H1 (cell line): ENCODE data around the gene HECTD4. TPM values are rescaled to one million over a fixed set of nuclear protein-coding genes. Genes with fewer than 3 reads are reported as not detected.

ENCODE experiments used
- ASH2L ChIP-seq: fragments of 200-600, 300-600 bp; sonication (generic); IDR thresholded peaks from one replicate; pipeline ENCODE4 v1.7.1; 2017; ENCODE audit warnings: low read length
- ATF3 ChIP-seq: IDR thresholded peaks from 2 replicates; pipeline ENCODE4 v1.6.1; 2011; ENCODE audit warnings: low read depth, mild to moderate bottlenecking, low read length; ENCODE audit not compliant: insufficient read depth
- CHD2 ChIP-seq: IDR thresholded peaks from 2 replicates; pipeline ENCODE4 v1.6.1; 2012; ENCODE audit warnings: low read length, improper control_type of control experiment
- CHD7 ChIP-seq: fragments of 300-600 bp; sonication (generic); IDR thresholded peaks from 2 replicates; pipeline ENCODE4 v1.7.1; 2012; ENCODE audit warnings: low read length, moderate library complexity, mild to moderate bottlenecking, inconsistent platforms; ENCODE audit not compliant: insufficient replicate concordance
- GTF2F1 ChIP-seq: IDR thresholded peaks from 2 replicates; pipeline ENCODE4 v1.6.1; 2012; ENCODE audit warnings: low read depth, low read length, improper control_type of control experiment, borderline replicate concordance
- NANOG ChIP-seq: IDR thresholded peaks from 2 replicates; pipeline ENCODE4 v1.6.1; 2011; ENCODE audit warnings: low read length, low read depth, mild to moderate bottlenecking, inconsistent platforms; ENCODE audit not compliant: insufficient read depth, poor library complexity, severe bottlenecking
- NRF1 ChIP-seq: IDR thresholded peaks from 2 replicates; pipeline ENCODE4 v1.6.1; 2011; ENCODE audit warnings: mild to moderate bottlenecking, low read depth, low read length, improper control_type of control experiment
- POU5F1 ChIP-seq: IDR thresholded peaks from 2 replicates; pipeline ENCODE4 v1.6.1; 2011; ENCODE audit warnings: low read depth, mild to moderate bottlenecking, low read length, moderate library complexity
- RFX5 ChIP-seq: IDR thresholded peaks from 2 replicates; pipeline ENCODE4 v1.6.1; 2011; ENCODE audit warnings: low read depth, low read length, improper control_type of control experiment, borderline replicate concordance
- SIX5 ChIP-seq: IDR thresholded peaks from 2 replicates; pipeline ENCODE4 v1.6.1; 2011; ENCODE audit warnings: mild to moderate bottlenecking, low read depth, low read length
- polyA plus RNA-seq, 7 experiments: library from polyadenylated mRNA; depleted of rRNA in 3 of 7; stranded (reverse) in 5 of 7; unstranded in 2 of 7; fragments of >200 nt in 5 of 7; fragments of 200-250 nt in 2 of 7; gene quantifications; 1 replicate in 5 of 7; 2 replicates in 1 of 7; 4 replicates in 1 of 7; pipeline versions ENCODE4 v1.2.1 to v1.2.3, GENCODE V29; 2011 to 2013; ENCODE audit warnings: missing spikeins in 2 of 7, mixed read lengths in 2 of 7
- total RNA-seq: library from RNA; stranded (reverse); fragmentation: NEBNext Ultra II Directional; extraction: Animal tissue kit (Norgen Biotek cat#: 25700); gene quantifications from 2 replicates; pipeline ENCODE4 v1.2.1, GENCODE V29; 2021

HECTD4 gene
- total and polyA plus RNA-seq, 2 of the 8 experiments (the other 6 are each of a cell fraction or from before 2014, with no cell fraction given): 6.5 to 33.7 TPM

GRCh38 chr12:112178796-112179195 lies 203.4 kb downstream of the HECTD4 start (continued):
- TF ChIP-seq CHD7: no peak
- TF ChIP-seq ATF3: no peak
- no peak for TF ChIP-seq ASH2L
- TF ChIP-seq NRF1: no peak
- TF ChIP-seq NANOG: no peak
- no peak for TF ChIP-seq CHD2
- no peak for TF ChIP-seq GTF2F1
- no peak for TF ChIP-seq SIX5
- no peak for TF ChIP-seq RFX5
- no peak for TF ChIP-seq POU5F1
- TF ChIP-seq, all 59 proteins: peak for 0
